B cell (primary cell): Measurements from ENCODE around the gene PAXIP1. TPM values are rescaled to one million over a fixed set of nuclear protein-coding genes. Genes with fewer than 3 reads are reported as not detected.
A peak's percentile ranks its signal among the peaks of the same experiment; 100 is the strongest.

Experiments
- ATAC-seq: fragments of 200-7000 bp; cut with Tn5 transposase; one replicate; pipeline ENCODE4 v1.10.0; 2021; ENCODE audit warnings: low read depth, mild to moderate bottlenecking, moderate number of reproducible peaks, moderate library complexity
- CTCF ChIA-PET: fragments of 350-600 bp; sonication (Branson Sonifier 250); formaldehyde crosslinking; loops from one replicate; lab custom pipeline; 2021; ENCODE audit warnings: antibody characterized with exemption, inconsistent platforms; lab: Charles Lee
- POLR2A ChIA-PET: fragments of 350-600 bp; sonication (Branson Sonifier 250); formaldehyde crosslinking; loops from one replicate; lab custom pipeline; 2021; ENCODE audit warnings: antibody characterized with exemption; lab: Charles Lee
- DNase-seq: peaks from one replicate; pipeline ENCODE4 v3.0.0; 2013
- H2AFZ ChIP-seq: 2 replicates; pipeline ENCODE4 v1.6.1; 2012; ENCODE audit warnings: mild to moderate bottlenecking, low read depth, low read length; ENCODE audit not compliant: insufficient read depth, poor library complexity, severe bottlenecking
- H3K27ac ChIP-seq, 2 donors: 1 replicate in 1 of 2; 2 replicates in 1 of 2; pipeline ENCODE4 v1.5.1; 2012 to 2013; ENCODE audit warnings: low read length in 2 of 2, mild to moderate bottlenecking in 2 of 2, moderate library complexity in 1 of 2
- H3K27me3 ChIP-seq, 4 experiments: fragments of 200-600 bp in 1 of 4; sonication (generic) in 1 of 4; replicated peaks in 1 of 4; 1 replicate in 2 of 4; 2 replicates in 2 of 4; pipeline versions ENCODE4 v1.6.1 to v1.7.0; 2013 to 2016; ENCODE audit warnings: low read length in 3 of 4, mild to moderate bottlenecking in 2 of 4, mixed read lengths in 1 of 4, moderate library complexity in 1 of 4; ENCODE audit not compliant: insufficient read depth in 4 of 4, control insufficient read depth in 3 of 4; ENCODE audit errors: control extremely low read depth in 1 of 4
- H3K36me3 ChIP-seq, 2 experiments: replicated peaks in 1 of 2; 1 replicate in 1 of 2; 2 replicates in 1 of 2; pipeline versions ENCODE4 v1.6.1 to v1.7.1; 2013; ENCODE audit warnings: low read length in 1 of 2; ENCODE audit not compliant: insufficient read depth in 2 of 2, control insufficient read depth in 1 of 2; ENCODE audit errors: control extremely low read depth in 1 of 2, extremely low read depth in 1 of 2
- H3K4me1 ChIP-seq, 2 donors: fragments of 200-600 bp in 1 of 2; sonication (generic) in 1 of 2; 1 replicate in 1 of 2; 2 replicates in 1 of 2; pipeline versions ENCODE4 v1.5.1 to v1.6.1; 2013 to 2017; ENCODE audit warnings: low read length in 2 of 2; ENCODE audit not compliant: control insufficient read depth in 2 of 2, insufficient read depth in 2 of 2
- H3K4me2 ChIP-seq: replicated peaks from 2 replicates; pipeline ENCODE3; 2012; ENCODE audit warnings: mild to moderate bottlenecking, low read depth, low read length; ENCODE audit not compliant: poor library complexity, severe bottlenecking
- H3K4me3 ChIP-seq, 5 experiments: fragments of 200-600 bp in 1 of 5; sonication (generic) in 1 of 5; 1 replicate in 3 of 5; 2 replicates in 2 of 5; pipeline versions ENCODE4 v1.5.1 to v1.7.0; 2011 to 2016; ENCODE audit warnings: low read length in 4 of 5, mild to moderate bottlenecking in 4 of 5, low read depth in 2 of 5, control low read depth in 1 of 5, moderate library complexity in 1 of 5; ENCODE audit not compliant: insufficient read depth in 1 of 5; ENCODE audit errors: control extremely low read depth in 1 of 5, extremely low read depth in 1 of 5
- H3K79me2 ChIP-seq: fragments of 200-600 bp; sonication (generic); one replicate; pipeline ENCODE4 v1.6.0; 2016; ENCODE audit warnings: low read length; ENCODE audit not compliant: control insufficient read depth, insufficient read depth
- H3K9ac ChIP-seq: fragments of 200-600 bp; sonication (generic); 2 replicates; pipeline ENCODE4 v1.6.1; 2017; ENCODE audit warnings: mild to moderate bottlenecking, low read length, moderate library complexity
- H3K9me3 ChIP-seq, 3 donors: one replicate each; pipeline versions ENCODE4 v1.6.1 to v1.7.1; 2013; ENCODE audit warnings: low read length in 2 of 3; ENCODE audit not compliant: control insufficient read depth in 2 of 3, insufficient read depth in 1 of 3; ENCODE audit errors: control extremely low read depth in 1 of 3
- H4K20me1 ChIP-seq: 2 replicates; pipeline ENCODE4 v1.6.0; 2012; ENCODE audit warnings: mild to moderate bottlenecking, low read length; ENCODE audit not compliant: insufficient read depth, control insufficient read depth, poor library complexity, severe bottlenecking
- H3K27ac Mint-ChIP-seq: one replicate; pipeline ENCODE4 v1.8.0; 2021; ENCODE audit warnings: mixed read lengths
- H3K27me3 Mint-ChIP-seq: one replicate; pipeline ENCODE4 v1.8.0; 2021; ENCODE audit warnings: mixed read lengths
- H3K4me1 Mint-ChIP-seq: one replicate; pipeline ENCODE4 v1.8.0; 2021; ENCODE audit warnings: mixed read lengths
- H3K4me3 Mint-ChIP-seq: one replicate; pipeline ENCODE4 v1.8.0; 2021; ENCODE audit warnings: mixed read lengths
- H3K9me3 Mint-ChIP-seq: one replicate; pipeline ENCODE4 v1.8.0; 2022; ENCODE audit warnings: mixed read lengths; ENCODE audit not compliant: insufficient read depth
- EZH2 ChIP-seq: IDR thresholded peaks from 2 replicates; pipeline ENCODE4 v1.6.1; 2012; ENCODE audit warnings: borderline replicate concordance, low read depth, mild to moderate bottlenecking, moderate library complexity, low read length; ENCODE audit not compliant: insufficient read depth, poor library complexity, severe bottlenecking
- WGBS: methylation state at CpG from one replicate; pipeline ENCODE4 v1.1.5; 2013; ENCODE audit warnings: missing lambda C conversion rate; ENCODE audit not compliant: insufficient coverage; 5-methylcytosine and 5-hydroxymethylcytosine counted together
- intact Hi-C: fragments of 100-400 bp; cut with micrococcal nuclease; formaldehyde crosslinking; loops from one replicate; pipeline ENCODE4 v1.10.0; 2022
- polyA plus RNA-seq: library from polyadenylated mRNA; depleted of rRNA; stranded (reverse); fragments of >200 nt; gene quantifications from 2 replicates; pipeline ENCODE4 v1.2.3, GENCODE V29; 2012
- total RNA-seq, 2 donors: library from RNA; stranded (reverse); fragments of 120-200 nt in 1 of 2; gene quantifications; 1 replicate in 1 of 2; 2 replicates in 1 of 2; pipeline versions ENCODE4 v1.2.3 to v1.2.4, GENCODE V29; 2013 to 2022
- TF ChIP-seq, protein P1 (sequence below): fragments of 200-600 bp; IDR thresholded peaks from one replicate; pipeline ENCODE4 v1.8.0; 2022; ENCODE audit warnings: antibody characterized with exemption, mild to moderate bottlenecking

Gene PAXIP1
- total and polyA plus RNA-seq, 2 donors (not counting 1 experiment from before 2014, with no cell fraction given) = 9.2 to 18.5 TPM

GRCh38 chr7:154976844-154977243, 26.1 kb downstream of the PAXIP1 start:
- ChIA-PET CTCF (interaction anchor here (0.7 to 1.3 kb wide), 4 partner anchors 23 to 65 kb away, joined by 3 to 5 read pairs (median 3); no protein-coding TSS in a partner anchor), POLR2A (no interaction called here)
- Histone ChIP-seq H3K79me2 (peaks cover 14% of the 10 kb centered on the region), H2AFZ (no peak overlapping the region), H3K36me3 (no peaks in the 10 kb centered on the region), H3K9ac (no peak overlapping the region), H3K4me3 (no peak overlapping the region), H3K27me3 (no peaks in the 10 kb centered on the region), H3K4me1 (peaks cover 7 to 8% of the 10 kb centered on the region in 2 donors), H3K9me3 (no peaks in the 10 kb centered on the region), H3K27ac (no peak overlapping the region), H3K4me2 (no peak overlapping the region), H4K20me1 (no peaks in the 10 kb centered on the region)
- Mint-ChIP-seq H3K27ac (no peak overlapping the region), H3K4me1 (peaks cover 11% of the 10 kb centered on the region), H3K27me3 (no peaks in the 10 kb centered on the region), H3K4me3 (no peak overlapping the region), H3K9me3 (no peaks in the 10 kb centered on the region)
- intact Hi-C loops = no loop called here
- ATAC-seq = no peak
- TF ChIP-seq, protein P1, sequence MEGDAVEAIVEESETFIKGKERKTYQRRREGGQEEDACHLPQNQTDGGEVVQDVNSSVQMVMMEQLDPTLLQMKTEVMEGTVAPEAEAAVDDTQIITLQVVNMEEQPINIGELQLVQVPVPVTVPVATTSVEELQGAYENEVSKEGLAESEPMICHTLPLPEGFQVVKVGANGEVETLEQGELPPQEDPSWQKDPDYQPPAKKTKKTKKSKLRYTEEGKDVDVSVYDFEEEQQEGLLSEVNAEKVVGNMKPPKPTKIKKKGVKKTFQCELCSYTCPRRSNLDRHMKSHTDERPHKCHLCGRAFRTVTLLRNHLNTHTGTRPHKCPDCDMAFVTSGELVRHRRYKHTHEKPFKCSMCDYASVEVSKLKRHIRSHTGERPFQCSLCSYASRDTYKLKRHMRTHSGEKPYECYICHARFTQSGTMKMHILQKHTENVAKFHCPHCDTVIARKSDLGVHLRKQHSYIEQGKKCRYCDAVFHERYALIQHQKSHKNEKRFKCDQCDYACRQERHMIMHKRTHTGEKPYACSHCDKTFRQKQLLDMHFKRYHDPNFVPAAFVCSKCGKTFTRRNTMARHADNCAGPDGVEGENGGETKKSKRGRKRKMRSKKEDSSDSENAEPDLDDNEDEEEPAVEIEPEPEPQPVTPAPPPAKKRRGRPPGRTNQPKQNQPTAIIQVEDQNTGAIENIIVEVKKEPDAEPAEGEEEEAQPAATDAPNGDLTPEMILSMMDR = no peak
- TF ChIP-seq EZH2 = no peak
- no peak for DNase-seq
- WGBS = 100% methylated on average over 1 of the region's 4 CpGs

- H3K4me1 Mint-ChIP-seq = peaks cover 11% of the 10 kb centered on the region
- intact Hi-C loops = no loop called here
- Histone ChIP-seq H3K27ac (no peak overlapping the region), H4K20me1 (no peaks in the 10 kb centered on the region), H3K36me3 (peaks cover 0 to 4% of the 10 kb centered on the region in 2 experiments), H3K4me2 (no peak overlapping the region), H3K9me3 (no peaks in the 10 kb centered on the region), H3K9ac (no peak overlapping the region), H3K27me3 (no peaks in the 10 kb centered on the region), H2AFZ (peak overlapping the region; percentile 31), H3K4me1 (peaks cover 7 to 8% of the 10 kb centered on the region in 2 donors), H3K79me2 (peaks cover 14% of the 10 kb centered on the region), H3K4me3 (peak overlapping the region in 1 of 5 experiments; percentile 8)
- H3K9me3 Mint-ChIP-seq = no peaks in the 10 kb centered on the region
- no peak for TF ChIP-seq EZH2
- TF ChIP-seq, protein P1 = no peak
- 43% methylated on average over 5 of the region's 7 CpGs for WGBS
- POLR2A ChIA-PET = no interaction called here
- CTCF ChIA-PET = interaction anchor here (0.9 to 1.4 kb wide), 3 partner anchors 24 to 48 kb away, joined by 3 to 5 read pairs (median 4); no protein-coding TSS in a partner anchor
- ATAC-seq = no peak
- peak overlapping the region; percentile 52 for H3K4me3 Mint-ChIP-seq
- DNase-seq = no peak
- H3K27ac Mint-ChIP-seq = peak overlapping the region; percentile 16
- no peaks in the 10 kb centered on the region for H3K27me3 Mint-ChIP-seq
Measured at GRCh38 chr7:154975984-154976383, 26.9 kb downstream of the PAXIP1 start.
